Measurements from ENCODE around the gene NRG3.
A peak's percentile ranks its signal among the peaks of the same experiment; 100 is the strongest.

Gene NRG3

GRCh38 chr10:83007510-83007909 is 1132.5 kb downstream of the NRG3 start:
- no peak for DNase-seq (ENCODE audit: low spot score)

- peak; percentile 3 for DNase-seq (ENCODE audit: low spot score)
Observed at GRCh38 chr10:83012866-83013265, 1137.9 kb downstream of the NRG3 start.

DNA sequence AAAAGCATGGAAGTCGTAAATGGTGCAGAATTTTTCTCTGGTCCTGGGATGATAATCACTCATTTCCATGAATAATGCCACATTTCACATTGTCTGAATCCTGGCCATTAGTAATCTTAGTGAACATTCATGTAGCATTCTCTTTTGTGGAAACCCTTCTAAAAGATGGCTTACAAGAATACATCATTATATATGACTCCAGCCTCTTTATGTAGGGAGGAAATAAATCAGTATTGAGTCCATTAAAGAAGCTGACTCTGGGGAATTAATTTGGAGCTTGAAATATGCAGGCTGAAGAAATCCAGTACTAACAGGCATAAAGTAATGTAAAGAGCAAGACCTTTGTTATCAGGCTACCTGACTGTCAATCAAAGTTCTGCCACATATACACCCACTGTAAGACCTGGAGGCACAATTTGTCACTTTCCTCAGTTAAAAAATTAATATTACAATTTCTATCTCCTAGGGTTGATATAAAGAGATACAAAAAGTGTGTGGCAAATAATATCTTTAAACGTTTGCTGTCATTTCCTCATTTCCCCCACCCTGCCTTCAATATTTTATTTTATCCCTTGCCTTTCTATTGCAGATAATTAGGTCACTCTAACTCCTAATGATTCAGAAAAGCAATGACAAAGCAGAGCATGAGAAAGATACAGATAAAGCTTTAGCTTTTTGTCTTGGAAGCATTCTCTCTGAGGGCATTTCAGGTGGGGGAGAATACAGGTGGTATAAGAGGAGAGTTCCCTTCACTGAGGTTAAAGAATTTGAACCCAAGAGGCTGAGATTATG is 1142.3 kb downstream of the NRG3 start:
- no peak for DNase-seq (ENCODE audit: low spot score)

DNA sequence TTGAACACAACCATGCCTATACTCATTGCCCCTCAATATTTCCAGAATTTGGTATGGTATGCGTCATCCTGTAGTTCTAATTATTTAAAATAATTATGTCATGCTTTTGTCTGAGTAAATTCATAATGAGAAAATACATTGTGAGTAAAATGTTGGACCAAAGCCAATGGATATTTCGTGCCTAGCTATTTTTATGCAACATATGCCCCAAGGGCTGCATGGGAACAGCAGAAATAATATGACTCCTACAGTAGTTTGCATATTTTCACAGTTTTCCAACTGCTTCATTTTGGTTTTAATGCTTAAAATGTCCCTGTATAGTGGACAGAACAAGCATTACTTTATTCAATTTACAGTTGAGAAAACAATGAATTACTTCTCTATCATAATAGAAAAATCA is 1148.7 kb downstream of the NRG3 start:
- no peak for DNase-seq (ENCODE audit: low spot score)

Measured in COLO829 (cell line).